ENCODE measurements around the gene NDE1. TPM values are rescaled to one million over a fixed set of nuclear protein-coding genes. Genes with fewer than 3 reads are reported as not detected.

The NDE1 gene
- total RNA-seq, 1 donor from 2014 or later = 45.3 TPM

DNA sequence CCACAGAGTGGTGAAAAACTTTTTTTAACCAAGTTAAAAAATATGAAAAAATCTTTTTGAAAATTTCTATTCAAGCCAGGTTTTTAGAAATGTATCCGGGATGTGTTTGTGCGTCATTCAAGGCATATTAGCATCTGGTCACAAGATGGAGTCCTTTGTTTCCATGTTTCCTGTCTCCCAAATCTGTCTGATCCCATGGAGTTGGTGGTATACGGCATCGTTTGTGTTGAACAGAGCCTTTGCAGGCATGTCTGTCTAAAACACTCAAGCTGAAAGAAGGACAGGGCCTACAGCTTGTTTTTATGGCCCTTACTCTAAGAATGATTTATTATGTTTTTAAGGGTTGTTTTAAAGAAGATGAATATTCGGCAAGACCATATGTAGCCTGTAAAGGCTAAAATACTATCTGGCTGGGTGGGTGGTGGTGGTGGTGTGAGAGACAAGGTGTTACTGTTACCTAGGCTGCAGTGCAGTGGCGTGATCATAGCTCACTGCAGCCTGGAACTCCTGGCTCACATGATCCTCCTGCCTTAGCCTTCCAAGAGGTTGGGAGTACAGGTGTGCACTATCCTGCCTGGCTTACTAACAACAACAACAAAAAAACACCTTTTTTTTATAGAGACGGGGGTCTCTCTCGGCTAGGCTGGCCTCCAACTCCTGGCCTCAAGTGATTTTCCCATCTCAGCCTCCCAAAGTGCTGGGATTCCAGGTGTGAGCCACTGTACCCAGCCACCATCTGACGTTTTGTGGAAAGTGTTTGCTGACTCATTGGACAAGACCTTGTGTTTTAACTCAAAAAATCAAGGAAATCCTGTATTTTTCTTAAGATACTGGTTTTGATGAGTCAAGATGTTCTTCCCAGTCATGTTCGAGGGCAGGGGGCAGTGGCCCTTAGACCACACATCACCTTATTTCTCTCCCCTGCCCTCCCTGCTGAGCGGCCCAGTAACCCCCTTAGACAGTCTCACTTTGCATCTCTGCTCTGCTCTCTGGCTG, 52.2 kb downstream of the NDE1 start:
- no peak for TF ChIP-seq CTCF (conservative IDR thresholded peaks at IDR 0.05; ENCODE audit: low read depth, low read length)
- H3K4me3 ChIP-seq (ENCODE audit: low read depth, low read length) = no peak overlapping the region
- DNase-seq (ENCODE audit: low read depth) = no peak

GRCh38 chr16:15703029-15703736, 53.1 kb downstream of the NDE1 start:
- DNase-seq (ENCODE audit: low read depth) = no peak
- no peak for TF ChIP-seq CTCF (conservative IDR thresholded peaks at IDR 0.05; ENCODE audit: low read depth, low read length)
- H3K4me3 ChIP-seq (ENCODE audit: low read depth, low read length) = no peak overlapping the region

GRCh38 chr16:15704545-15704987, 54.5 kb downstream of the NDE1 start:
- no peak for DNase-seq (ENCODE audit: low read depth)
- peak; percentile 87 for TF ChIP-seq CTCF (conservative IDR thresholded peaks at IDR 0.05; ENCODE audit: low read depth, low read length)
- H3K4me3 ChIP-seq (ENCODE audit: low read depth, low read length) = no peak overlapping the region

- TF ChIP-seq CTCF (conservative IDR thresholded peaks at IDR 0.05; ENCODE audit: low read depth, low read length) = no peak
- no peak overlapping the region for H3K4me3 ChIP-seq (ENCODE audit: low read depth, low read length)
- no peak for DNase-seq (ENCODE audit: low read depth)
These were observed 55.1 kb downstream of the NDE1 start for GRCh38 chr16:15705064-15705565.

DNA sequence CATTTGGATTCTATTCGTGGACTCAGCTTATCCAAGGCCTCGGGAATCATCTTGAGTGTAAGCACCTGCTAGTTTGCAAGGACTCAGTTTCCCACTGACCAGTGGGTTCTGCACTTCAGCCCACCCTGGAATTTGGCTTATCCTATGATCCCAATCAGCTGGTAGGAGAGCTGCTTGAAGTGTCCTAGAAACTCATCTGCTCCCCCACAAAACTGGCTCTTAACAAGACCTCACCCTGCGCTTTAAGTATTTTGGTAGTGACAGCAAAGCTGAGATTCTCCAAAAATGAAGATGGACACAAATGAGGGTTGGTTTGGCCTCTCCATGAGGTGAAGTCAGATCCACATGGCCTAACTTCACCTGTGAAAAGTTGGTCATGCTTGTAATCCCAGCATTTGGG, 57.3 kb downstream of the NDE1 start:
- DNase-seq (ENCODE audit: low read depth) = no peak
- no peak overlapping the region for H3K4me3 ChIP-seq (ENCODE audit: low read depth, low read length)
- TF ChIP-seq CTCF (conservative IDR thresholded peaks at IDR 0.05; ENCODE audit: low read depth, low read length) = no peak

DNA sequence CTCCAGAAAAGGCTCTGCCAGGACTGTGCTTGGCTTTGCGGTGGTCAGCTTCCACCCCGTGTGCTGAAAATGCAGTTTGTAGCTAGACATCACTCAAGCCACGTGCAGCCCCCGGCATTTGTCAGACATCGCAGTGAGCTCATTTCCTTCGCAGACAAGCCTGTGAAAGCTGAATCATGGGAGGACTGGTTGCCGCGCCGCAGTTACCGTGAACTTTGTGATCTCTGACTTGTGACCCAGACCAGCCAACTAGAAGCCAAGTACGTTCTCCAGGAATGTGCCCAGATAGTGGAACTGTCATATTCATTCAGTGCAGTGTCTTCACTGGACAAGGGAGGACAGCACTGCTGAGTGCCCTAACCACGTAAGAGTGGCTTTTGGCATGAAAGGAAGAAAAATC, 58.1 kb downstream of the NDE1 start:
- no peak overlapping the region for H3K4me3 ChIP-seq (ENCODE audit: low read depth, low read length)
- no peak for TF ChIP-seq CTCF (conservative IDR thresholded peaks at IDR 0.05; ENCODE audit: low read depth, low read length)
- DNase-seq (ENCODE audit: low read depth) = no peak
